Daoy (cell line): ENCODE data around the gene PSMA6. TPM values are rescaled to one million over a fixed set of nuclear protein-coding genes. Genes with fewer than 3 reads are reported as not detected.
A peak's percentile ranks its signal among the peaks of the same experiment; 100 is the strongest.
"Not testable (repeated sequence)": the region's sequence is repeated elsewhere in the genome, so short reads cannot be mapped to it uniquely, and the experiment has no call there.

Experiments
- DNase-seq: peaks from one replicate; pipeline ENCODE4 v3.0.0-alpha.2; 2015; ENCODE audit warnings: low read depth
- total RNA-seq: library from RNA; depleted of rRNA; stranded (reverse); fragments of >200 nt; shearing (Covaris generic); gene quantifications from 2 replicates; pipeline ENCODE4 v1.2.3, GENCODE V29; 2014

Gene PSMA6
- total RNA-seq, 1 experiment from 2014 or later = 878 TPM

GRCh38 chr14:35320472-35320871 is 28.3 kb downstream of the PSMA6 start:
- no peak for DNase-seq

GRCh38 chr14:35326375-35326774 is 34.2 kb downstream of the PSMA6 start:
- no peak for DNase-seq

GRCh38 chr14:35331605-35332516 is 39.7 kb downstream of the PSMA6 start:
- DNase-seq = peak; percentile 46

GRCh38 chr14:35332517-35333263 is 40.5 kb downstream of the PSMA6 start:
- peak; percentile 39 for DNase-seq

- no peak for DNase-seq
Observed at GRCh38 chr14:35333264-35333730, 41.1 kb downstream of the PSMA6 start.

GRCh38 chr14:35333797-35334743 is 41.9 kb downstream of the PSMA6 start:
- no peak for DNase-seq

- DNase-seq = no peak
Observed at GRCh38 chr14:35335388-35336092, 43.4 kb downstream of the PSMA6 start.

- not testable (repeated sequence) for DNase-seq
Observed at GRCh38 chr14:35336171-35336493, 44.0 kb downstream of the PSMA6 start.

GRCh38 chr14:35336494-35337268 is 44.5 kb downstream of the PSMA6 start:
- DNase-seq = peak; percentile 85

- DNase-seq = no peak
Observed at GRCh38 chr14:35337269-35338255, 45.4 kb downstream of the PSMA6 start.

- DNase-seq = no peak
Observed at GRCh38 chr14:35338731-35339405, 46.7 kb downstream of the PSMA6 start.

GRCh38 chr14:35339761-35340406 is 47.7 kb downstream of the PSMA6 start:
- no peak for DNase-seq

GRCh38 chr14:35340616-35341453 is 48.7 kb downstream of the PSMA6 start:
- DNase-seq = no peak

GRCh38 chr14:35341454-35341750 is 49.2 kb downstream of the PSMA6 start:
- DNase-seq = no peak

GRCh38 chr14:35341751-35342488 is 49.7 kb downstream of the PSMA6 start:
- peak; percentile 98 for DNase-seq

- no peak for DNase-seq
Observed at GRCh38 chr14:35342489-35343010, 50.4 kb downstream of the PSMA6 start.
